Measurements from ENCODE around the gene KLHL29. TPM values are rescaled to one million over a fixed set of nuclear protein-coding genes. Genes with fewer than 3 reads are reported as not detected.

KLHL29 gene
- total RNA-seq, 3 donors from 2014 or later (not counting 1 experiment from before 2014, with no cell fraction given): 0.24 to 0.43 (median 0.33) TPM

DNA sequence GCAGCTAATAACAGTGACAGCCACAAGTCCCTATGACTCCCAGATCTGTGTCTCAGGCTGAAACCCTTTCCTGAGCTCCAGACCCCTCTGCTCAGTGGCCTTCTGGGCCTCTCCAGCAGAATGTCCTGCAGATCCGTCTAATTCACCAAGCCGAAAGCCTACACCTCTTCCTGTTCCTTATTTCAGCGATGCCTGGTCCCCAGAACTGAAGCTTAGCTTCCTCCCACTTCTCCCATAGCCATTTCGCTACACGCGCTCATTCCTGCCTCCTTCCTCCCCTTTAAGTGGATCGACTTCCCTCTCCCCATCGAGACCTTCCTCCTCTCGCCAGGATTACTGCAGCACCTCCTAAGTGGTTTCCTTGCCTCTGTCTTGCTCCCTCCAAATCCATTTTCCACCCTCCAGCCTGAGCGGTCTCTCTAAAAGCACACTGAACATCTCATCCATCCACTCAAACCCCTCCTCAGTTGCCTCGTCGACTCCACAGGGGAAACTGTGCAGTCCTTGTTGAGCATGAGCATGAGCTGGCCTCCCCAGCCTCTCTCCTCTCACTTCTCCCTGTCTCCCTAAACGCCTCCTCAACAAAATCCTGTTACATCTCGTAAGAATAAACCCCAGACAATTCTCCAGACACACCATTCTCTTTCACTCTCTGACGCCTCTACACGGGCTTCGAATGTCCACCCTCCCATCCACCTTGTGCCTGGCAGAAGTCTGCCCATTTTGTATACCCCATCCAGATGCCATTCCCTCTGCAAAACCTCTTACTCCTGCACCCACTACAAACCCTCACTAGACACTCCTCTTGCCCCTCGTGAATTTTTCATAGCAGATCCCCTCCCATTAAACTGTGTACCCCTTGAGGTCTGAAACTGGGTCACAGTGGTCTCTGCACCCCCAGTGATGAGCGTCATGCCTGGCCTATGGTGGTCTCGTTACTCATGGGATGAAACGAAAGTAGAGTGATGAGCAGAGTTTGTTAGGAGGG is 309.4 kb downstream of the KLHL29 start:
- 72% methylated on average over 21 of the region's 21 CpGs for WGBS (ENCODE audit: insufficient coverage)
- no peak overlapping the region for H3K27ac Mint-ChIP-seq

DNA sequence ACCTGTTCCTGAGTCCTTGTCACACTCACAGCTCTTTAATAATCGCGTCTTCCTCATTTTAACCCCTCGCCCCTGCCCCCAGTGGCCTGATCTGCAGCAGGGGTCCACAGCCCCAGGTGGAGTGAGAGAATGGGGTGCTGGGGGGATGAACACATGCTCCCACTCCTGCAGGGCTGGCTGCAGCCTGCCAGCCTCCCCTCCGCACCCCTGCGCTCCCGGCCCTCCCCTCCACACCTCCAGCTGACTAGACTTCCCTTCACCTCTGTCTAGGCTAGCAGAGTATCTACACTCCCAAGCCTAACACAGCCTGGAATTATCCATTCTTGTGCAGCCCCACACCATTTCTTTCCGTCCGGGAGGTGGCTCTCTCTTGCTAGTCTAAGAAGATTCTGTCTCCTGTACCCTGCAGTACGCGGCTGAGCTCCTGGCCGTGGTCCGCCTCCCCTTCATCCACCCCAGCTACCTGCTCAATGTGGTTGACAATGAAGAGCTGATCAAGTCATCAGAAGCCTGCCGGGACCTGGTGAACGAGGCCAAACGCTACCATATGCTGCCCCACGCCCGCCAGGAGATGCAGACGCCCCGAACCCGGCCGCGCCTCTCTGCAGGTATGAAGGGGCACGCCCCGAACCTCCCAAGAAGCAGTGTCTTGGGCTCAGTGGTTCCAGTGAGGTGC is 310.4 kb downstream of the KLHL29 start:
- H3K36me3 ChIP-seq (ENCODE audit: control insufficient read depth, insufficient read depth, low read length): no peaks in the 10 kb centered on the region
- DNase-seq: no peak

More for the DNA sequence above, 309.4 kb downstream of the KLHL29 start:
- Histone ChIP-seq H3K4me1 (ENCODE audit: control insufficient read depth, insufficient read depth, low read length) (no peaks in the 10 kb centered on the region), H3K4me3 (ENCODE audit: low read length) (no peak overlapping the region), H3K27me3 (ENCODE audit: control insufficient read depth, insufficient read depth, low read length) (no peaks in the 10 kb centered on the region), H3K27ac (ENCODE audit: low read length) (no peak overlapping the region), H3K9me3 (ENCODE audit: control insufficient read depth, insufficient read depth, low read length) (no peaks in the 10 kb centered on the region), H3K36me3 (ENCODE audit: control insufficient read depth, insufficient read depth, low read length) (no peaks in the 10 kb centered on the region)
- no peaks in the 10 kb centered on the region for H3K9me3 Mint-ChIP-seq
- H3K4me1 Mint-ChIP-seq: peaks cover under 1 to 5% of the 10 kb centered on the region in 2 donors
- no peak for DNase-seq
- TF ChIP-seq, protein P1, sequence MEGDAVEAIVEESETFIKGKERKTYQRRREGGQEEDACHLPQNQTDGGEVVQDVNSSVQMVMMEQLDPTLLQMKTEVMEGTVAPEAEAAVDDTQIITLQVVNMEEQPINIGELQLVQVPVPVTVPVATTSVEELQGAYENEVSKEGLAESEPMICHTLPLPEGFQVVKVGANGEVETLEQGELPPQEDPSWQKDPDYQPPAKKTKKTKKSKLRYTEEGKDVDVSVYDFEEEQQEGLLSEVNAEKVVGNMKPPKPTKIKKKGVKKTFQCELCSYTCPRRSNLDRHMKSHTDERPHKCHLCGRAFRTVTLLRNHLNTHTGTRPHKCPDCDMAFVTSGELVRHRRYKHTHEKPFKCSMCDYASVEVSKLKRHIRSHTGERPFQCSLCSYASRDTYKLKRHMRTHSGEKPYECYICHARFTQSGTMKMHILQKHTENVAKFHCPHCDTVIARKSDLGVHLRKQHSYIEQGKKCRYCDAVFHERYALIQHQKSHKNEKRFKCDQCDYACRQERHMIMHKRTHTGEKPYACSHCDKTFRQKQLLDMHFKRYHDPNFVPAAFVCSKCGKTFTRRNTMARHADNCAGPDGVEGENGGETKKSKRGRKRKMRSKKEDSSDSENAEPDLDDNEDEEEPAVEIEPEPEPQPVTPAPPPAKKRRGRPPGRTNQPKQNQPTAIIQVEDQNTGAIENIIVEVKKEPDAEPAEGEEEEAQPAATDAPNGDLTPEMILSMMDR (IDR thresholded peaks at IDR 0.05): no peak
- intact Hi-C loops (cut with micrococcal nuclease): no loop called here
- no peak overlapping the region for H3K4me3 Mint-ChIP-seq
- ATAC-seq: no peak
- H3K36me3 Mint-ChIP-seq: no peaks in the 10 kb centered on the region
- no peaks in the 10 kb centered on the region for H3K27me3 Mint-ChIP-seq (ENCODE audit: low read depth in 2 of 2)

DNA sequence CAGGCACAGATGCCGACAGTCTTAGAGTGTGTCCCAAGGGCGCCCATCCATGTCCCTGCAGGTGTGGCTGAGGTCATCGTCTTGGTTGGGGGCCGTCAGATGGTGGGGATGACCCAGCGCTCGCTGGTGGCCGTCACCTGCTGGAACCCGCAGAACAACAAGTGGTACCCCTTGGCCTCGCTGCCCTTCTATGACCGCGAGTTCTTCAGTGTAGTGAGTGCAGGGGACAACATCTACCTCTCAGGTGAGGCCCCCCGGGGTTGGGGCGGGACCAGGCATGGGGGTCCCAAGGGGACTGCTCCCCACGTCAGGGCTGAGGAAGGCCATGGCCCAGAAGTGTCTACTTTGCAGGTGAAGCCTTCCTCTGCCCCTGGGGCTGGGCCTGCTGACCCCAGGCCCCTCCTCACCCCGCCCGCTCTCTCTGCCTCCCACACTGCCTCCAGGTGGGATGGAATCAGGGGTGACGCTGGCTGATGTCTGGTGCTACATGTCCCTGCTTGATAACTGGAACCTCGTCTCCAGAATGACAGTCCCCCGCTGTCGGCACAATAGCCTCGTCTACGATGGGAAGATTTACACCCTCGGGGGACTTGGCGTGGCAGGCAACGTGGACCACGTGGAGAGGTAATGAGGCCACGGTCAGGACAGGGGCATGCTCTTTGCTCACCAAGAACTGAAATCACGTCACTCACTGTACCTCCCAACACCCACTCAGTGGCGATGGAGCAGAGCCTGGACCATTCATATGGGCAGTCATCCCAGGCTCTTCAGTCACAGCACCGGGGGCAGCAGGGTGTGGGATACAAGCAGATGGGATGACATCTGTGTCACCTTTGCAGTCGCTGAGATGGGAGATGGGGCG is 311.1 kb downstream of the KLHL29 start:
- Mint-ChIP-seq H3K4me3 (no peak overlapping the region), H3K9me3 (no peaks in the 10 kb centered on the region), H3K27me3 (ENCODE audit: low read depth in 2 of 2) (no peaks in the 10 kb centered on the region), H3K4me1 (peaks cover 12 to 17% of the 10 kb centered on the region in 2 donors), H3K27ac (no peak overlapping the region), H3K36me3 (no peaks in the 10 kb centered on the region)
- DNase-seq (no peak), ATAC-seq (no peak)
- H3K4me3 ChIP-seq (ENCODE audit: low read length): no peak overlapping the region
- WGBS (ENCODE audit: insufficient coverage): 93% methylated on average over 32 of the region's 32 CpGs
- H3K9me3 ChIP-seq (ENCODE audit: control insufficient read depth, insufficient read depth, low read length): no peaks in the 10 kb centered on the region
- intact Hi-C loops (cut with micrococcal nuclease): no loop called here
- TF ChIP-seq, protein P1 (IDR thresholded peaks at IDR 0.05): no peak
- H3K27me3 ChIP-seq (ENCODE audit: control insufficient read depth, insufficient read depth, low read length): no peaks in the 10 kb centered on the region
- no peak overlapping the region for H3K27ac ChIP-seq (ENCODE audit: low read length)
- H3K36me3 ChIP-seq (ENCODE audit: control insufficient read depth, insufficient read depth, low read length): no peaks in the 10 kb centered on the region
- H3K4me1 ChIP-seq (ENCODE audit: control insufficient read depth, insufficient read depth, low read length): no peaks in the 10 kb centered on the region

More for the DNA sequence above, 310.4 kb downstream of the KLHL29 start:
- Mint-ChIP-seq H3K36me3 (no peaks in the 10 kb centered on the region), H3K4me1 (peaks cover 10 to 14% of the 10 kb centered on the region in 2 donors), H3K4me3 (no peak overlapping the region), H3K27me3 (ENCODE audit: low read depth in 2 of 2) (no peaks in the 10 kb centered on the region), H3K9me3 (no peaks in the 10 kb centered on the region), H3K27ac (no peak overlapping the region)
- H3K4me1 ChIP-seq (ENCODE audit: control insufficient read depth, insufficient read depth, low read length): no peaks in the 10 kb centered on the region
- H3K27ac ChIP-seq (ENCODE audit: low read length): no peak overlapping the region
- TF ChIP-seq, protein P1 (IDR thresholded peaks at IDR 0.05): no peak
- H3K4me3 ChIP-seq (ENCODE audit: low read length): no peak overlapping the region
- no peaks in the 10 kb centered on the region for H3K9me3 ChIP-seq (ENCODE audit: control insufficient read depth, insufficient read depth, low read length)
- intact Hi-C loops (cut with micrococcal nuclease): no loop called here
- WGBS (ENCODE audit: insufficient coverage): 94% methylated on average over 23 of the region's 24 CpGs
- no peak for ATAC-seq
- no peaks in the 10 kb centered on the region for H3K27me3 ChIP-seq (ENCODE audit: control insufficient read depth, insufficient read depth, low read length)
